ENCODE data around the gene THBS1.

The THBS1 gene

DNA sequence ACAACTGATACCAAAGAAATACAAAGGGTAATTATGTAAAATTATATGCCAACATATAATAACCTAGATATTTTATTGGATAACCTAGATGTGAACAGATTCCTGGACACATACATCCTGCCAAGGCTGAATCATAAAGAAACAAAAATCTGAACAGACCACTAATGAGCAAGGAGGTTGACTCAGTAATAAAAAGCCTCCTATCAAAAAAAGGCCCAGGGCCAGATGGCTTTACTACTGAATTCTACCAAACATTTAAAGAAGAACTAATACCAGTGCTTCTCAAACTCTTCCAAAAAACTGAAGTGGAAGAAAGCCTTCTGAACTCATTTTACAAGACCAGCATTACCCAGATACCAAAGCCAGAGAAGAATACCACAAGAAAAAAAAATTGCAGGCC lies 32.4 kb downstream of the THBS1 start:
- H3K9me3 ChIP-seq (ENCODE audit: control insufficient read depth in 2 of 2, low read length in 2 of 2): no peaks in the 10 kb centered on the region
- no peak overlapping the region for H3K27ac ChIP-seq (ENCODE audit: low read length)
- no peak overlapping the region for H3K9ac ChIP-seq (ENCODE audit: low read length in 2 of 2)
- no peaks in the 10 kb centered on the region for H3K4me1 ChIP-seq (ENCODE audit: control insufficient read depth, insufficient read depth, low read length)
- no peaks in the 10 kb centered on the region for H3K36me3 ChIP-seq (ENCODE audit: control insufficient read depth in 2 of 2, insufficient read depth in 2 of 2, low read length in 2 of 2)
- no peaks in the 10 kb centered on the region for H3K27me3 ChIP-seq (ENCODE audit: control insufficient read depth in 1 of 2, insufficient read depth in 2 of 2, low read length in 2 of 2)
- no peak overlapping the region for H3K4me3 ChIP-seq (ENCODE audit: low read length in 2 of 2)

DNA sequence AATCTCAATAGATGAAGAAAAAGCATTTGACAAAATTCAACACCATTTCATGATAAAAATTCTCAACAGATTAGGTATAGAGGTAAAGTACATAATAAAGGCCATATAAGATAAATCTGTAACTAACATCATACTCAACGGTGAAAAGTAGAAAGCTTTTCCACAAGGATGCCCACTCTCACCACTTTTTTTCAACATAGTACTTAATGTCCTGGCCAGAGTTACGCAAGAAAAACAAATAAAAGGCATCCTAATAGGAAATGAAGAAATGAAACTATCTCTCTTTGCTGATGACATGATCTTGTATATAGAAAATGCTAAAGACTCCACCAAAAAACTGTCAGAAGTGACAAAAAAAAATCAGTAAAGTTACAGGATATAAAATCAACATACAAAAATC lies 33.0 kb downstream of the THBS1 start:
- Histone ChIP-seq H3K27ac (ENCODE audit: low read length) (no peak overlapping the region), H3K4me1 (ENCODE audit: control insufficient read depth, insufficient read depth, low read length) (no peaks in the 10 kb centered on the region), H3K9me3 (ENCODE audit: control insufficient read depth in 2 of 2, low read length in 2 of 2) (no peaks in the 10 kb centered on the region), H3K36me3 (ENCODE audit: control insufficient read depth in 2 of 2, insufficient read depth in 2 of 2, low read length in 2 of 2) (no peaks in the 10 kb centered on the region), H3K9ac (ENCODE audit: low read length in 2 of 2) (no peak overlapping the region), H3K27me3 (ENCODE audit: control insufficient read depth in 1 of 2, insufficient read depth in 2 of 2, low read length in 2 of 2) (no peaks in the 10 kb centered on the region), H3K4me3 (ENCODE audit: low read length in 2 of 2) (no peak overlapping the region)

DNA sequence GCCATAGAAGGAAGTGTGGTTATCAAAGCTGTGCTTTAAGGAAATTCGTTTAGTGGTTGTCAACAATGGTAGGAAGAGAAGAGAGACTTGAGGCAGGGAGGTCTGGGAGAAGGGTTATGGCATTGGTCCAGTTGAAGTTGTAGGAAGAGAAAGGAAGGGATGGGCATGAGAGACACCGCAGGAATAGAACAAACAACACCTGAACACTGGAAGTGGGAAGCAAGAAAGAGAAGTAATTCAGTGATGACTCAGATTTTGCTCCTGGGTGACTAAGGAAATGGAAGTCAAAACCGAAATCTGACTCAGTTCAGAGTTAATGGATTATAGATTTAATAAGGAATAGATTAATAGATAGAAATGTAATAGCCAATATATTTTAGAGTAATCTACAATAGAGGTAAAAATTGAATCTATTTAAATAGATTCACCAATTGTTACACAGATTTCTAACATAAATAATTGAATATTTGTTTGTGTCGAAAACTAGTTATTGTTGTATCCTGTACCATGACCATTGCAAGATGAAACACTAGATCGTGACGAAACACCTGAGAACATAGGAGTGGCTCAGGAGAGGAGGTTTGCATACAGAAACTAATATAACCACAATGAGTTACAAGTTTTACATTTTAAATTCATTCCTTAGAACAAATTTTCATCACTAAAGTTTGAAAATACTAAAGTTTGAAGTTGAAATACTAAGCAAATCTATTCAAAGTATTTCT lies 36.0 kb downstream of the THBS1 start:
- Histone ChIP-seq H3K4me3 (ENCODE audit: low read length in 2 of 2) (no peak overlapping the region), H3K27ac (ENCODE audit: low read length) (no peak overlapping the region), H3K4me1 (ENCODE audit: control insufficient read depth, insufficient read depth, low read length) (no peaks in the 10 kb centered on the region)

GRCh38 chr15:39618063-39618823 lies 37.4 kb downstream of the THBS1 start:
- H3K4me1 ChIP-seq (ENCODE audit: control insufficient read depth, insufficient read depth, low read length): no peaks in the 10 kb centered on the region
- no peak overlapping the region for H3K27ac ChIP-seq (ENCODE audit: low read length)
- no peak overlapping the region for H3K9ac ChIP-seq (ENCODE audit: low read length in 2 of 2)
- H3K4me3 ChIP-seq (ENCODE audit: low read length in 2 of 2): no peak overlapping the region
- H3K27me3 ChIP-seq (ENCODE audit: control insufficient read depth in 1 of 2, insufficient read depth in 2 of 2, low read length in 2 of 2): no peaks in the 10 kb centered on the region
- no peaks in the 10 kb centered on the region for H3K36me3 ChIP-seq (ENCODE audit: control insufficient read depth in 2 of 2, insufficient read depth in 2 of 2, low read length in 2 of 2)
- H3K9me3 ChIP-seq (ENCODE audit: control insufficient read depth in 2 of 2, low read length in 2 of 2): no peaks in the 10 kb centered on the region

More for the DNA sequence above, 36.0 kb downstream of the THBS1 start:
- no peaks in the 10 kb centered on the region for H3K36me3 ChIP-seq (ENCODE audit: control insufficient read depth in 2 of 2, insufficient read depth in 2 of 2, low read length in 2 of 2)
- H3K9ac ChIP-seq (ENCODE audit: low read length in 2 of 2): no peak overlapping the region
- H3K9me3 ChIP-seq (ENCODE audit: control insufficient read depth in 2 of 2, low read length in 2 of 2): no peaks in the 10 kb centered on the region
- no peaks in the 10 kb centered on the region for H3K27me3 ChIP-seq (ENCODE audit: control insufficient read depth in 1 of 2, insufficient read depth in 2 of 2, low read length in 2 of 2)

DNA sequence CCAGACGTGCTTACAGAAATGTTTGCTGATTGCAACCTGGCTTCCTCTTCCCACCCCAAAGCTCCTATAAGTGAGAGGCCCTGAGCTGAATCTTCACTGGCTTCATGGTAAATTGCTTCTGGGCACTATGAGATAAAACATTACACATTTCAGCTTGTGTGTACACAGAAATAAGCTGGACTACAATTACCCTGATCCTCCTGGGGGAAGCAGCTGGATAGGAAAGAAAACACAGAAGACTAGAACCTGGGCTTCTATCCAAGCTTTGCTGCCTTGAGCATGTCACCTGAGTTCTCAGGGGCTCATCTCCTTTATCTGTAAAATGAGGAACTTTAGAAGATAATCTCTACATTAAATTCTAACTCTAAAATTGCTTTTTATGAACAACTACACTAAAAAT lies 40.3 kb downstream of the THBS1 start:
- no peaks in the 10 kb centered on the region for H3K36me3 ChIP-seq (ENCODE audit: control insufficient read depth in 2 of 2, insufficient read depth in 2 of 2, low read length in 2 of 2)
- no peak overlapping the region for H3K9ac ChIP-seq (ENCODE audit: low read length in 2 of 2)
- H3K4me1 ChIP-seq (ENCODE audit: control insufficient read depth, insufficient read depth, low read length): peaks cover 8% of the 10 kb centered on the region
- H3K9me3 ChIP-seq (ENCODE audit: control insufficient read depth in 2 of 2, low read length in 2 of 2): no peaks in the 10 kb centered on the region
- H3K27ac ChIP-seq (ENCODE audit: low read length): no peak overlapping the region
- H3K4me3 ChIP-seq (ENCODE audit: low read length in 2 of 2): no peak overlapping the region
- H3K27me3 ChIP-seq (ENCODE audit: control insufficient read depth in 1 of 2, insufficient read depth in 2 of 2, low read length in 2 of 2): no peaks in the 10 kb centered on the region

- Histone ChIP-seq H3K36me3 (ENCODE audit: control insufficient read depth in 2 of 2, insufficient read depth in 2 of 2, low read length in 2 of 2) (no peaks in the 10 kb centered on the region), H3K4me3 (ENCODE audit: low read length in 2 of 2) (no peak overlapping the region), H3K9ac (ENCODE audit: low read length in 2 of 2) (no peak overlapping the region), H3K27ac (ENCODE audit: low read length) (no peak overlapping the region), H3K4me1 (ENCODE audit: control insufficient read depth, insufficient read depth, low read length) (peaks cover 8% of the 10 kb centered on the region), H3K27me3 (ENCODE audit: control insufficient read depth in 1 of 2, insufficient read depth in 2 of 2, low read length in 2 of 2) (no peaks in the 10 kb centered on the region), H3K9me3 (ENCODE audit: control insufficient read depth in 2 of 2, low read length in 2 of 2) (no peaks in the 10 kb centered on the region)
Observed at GRCh38 chr15:39621976-39622375, 41.1 kb downstream of the THBS1 start.

DNA sequence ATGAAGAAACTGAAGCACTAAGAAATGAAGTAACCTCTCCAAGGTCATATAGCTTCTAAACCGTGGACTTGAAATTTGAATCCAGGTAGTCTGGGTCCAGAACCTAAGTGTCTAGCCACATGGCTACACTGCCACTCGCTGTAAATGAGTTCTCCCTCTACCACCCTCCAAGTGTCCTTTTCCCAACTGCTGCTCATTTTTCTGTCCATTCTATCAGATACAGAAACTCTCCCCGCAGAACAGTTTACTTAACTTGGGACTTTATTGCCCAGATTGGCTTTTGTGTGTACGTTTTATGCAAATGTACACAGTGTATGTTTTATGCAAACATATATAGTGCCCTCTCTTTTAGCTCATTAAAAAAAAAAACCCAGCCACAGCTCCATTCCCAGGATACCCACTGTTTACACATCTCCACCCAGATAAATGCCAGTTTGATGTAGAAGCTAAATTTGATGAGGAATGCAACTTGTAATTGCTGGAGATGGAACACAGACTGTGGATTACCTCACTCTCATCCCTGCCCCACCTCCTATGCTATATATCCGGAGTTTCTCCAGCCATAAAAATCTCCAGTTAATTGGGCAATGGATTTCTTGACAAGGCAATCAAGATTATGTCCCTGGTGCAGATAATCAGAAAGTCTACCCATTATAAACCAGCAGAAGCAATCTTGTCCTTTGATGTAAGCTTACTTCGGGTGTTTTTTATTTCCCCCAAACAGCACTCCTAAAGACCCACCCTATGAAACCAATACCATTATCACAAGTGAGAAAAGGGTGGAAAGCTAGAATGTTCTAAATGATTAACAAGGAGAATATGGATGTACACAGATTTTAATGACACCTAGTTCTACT lies 42.0 kb downstream of the THBS1 start:
- no peaks in the 10 kb centered on the region for H3K27me3 ChIP-seq (ENCODE audit: control insufficient read depth in 1 of 2, insufficient read depth in 2 of 2, low read length in 2 of 2)
- H3K27ac ChIP-seq (ENCODE audit: low read length): no peak overlapping the region
- no peaks in the 10 kb centered on the region for H3K9me3 ChIP-seq (ENCODE audit: control insufficient read depth in 2 of 2, low read length in 2 of 2)
- H3K9ac ChIP-seq (ENCODE audit: low read length in 2 of 2): no peak overlapping the region
- peaks cover 11% of the 10 kb centered on the region for H3K4me1 ChIP-seq (ENCODE audit: control insufficient read depth, insufficient read depth, low read length)
- H3K4me3 ChIP-seq (ENCODE audit: low read length in 2 of 2): no peak overlapping the region
- H3K36me3 ChIP-seq (ENCODE audit: control insufficient read depth in 2 of 2, insufficient read depth in 2 of 2, low read length in 2 of 2): no peaks in the 10 kb centered on the region

GRCh38 chr15:39623529-39623931 lies 42.7 kb downstream of the THBS1 start:
- Histone ChIP-seq H3K9ac (ENCODE audit: low read length in 2 of 2) (no peak overlapping the region), H3K4me3 (ENCODE audit: low read length in 2 of 2) (no peak overlapping the region), H3K4me1 (ENCODE audit: control insufficient read depth, insufficient read depth, low read length) (peaks cover 13% of the 10 kb centered on the region), H3K36me3 (ENCODE audit: control insufficient read depth in 2 of 2, insufficient read depth in 2 of 2, low read length in 2 of 2) (no peaks in the 10 kb centered on the region), H3K9me3 (ENCODE audit: control insufficient read depth in 2 of 2, low read length in 2 of 2) (no peaks in the 10 kb centered on the region), H3K27ac (ENCODE audit: low read length) (no peak overlapping the region), H3K27me3 (ENCODE audit: control insufficient read depth in 1 of 2, insufficient read depth in 2 of 2, low read length in 2 of 2) (no peaks in the 10 kb centered on the region)

GRCh38 chr15:39624806-39625205 lies 43.9 kb downstream of the THBS1 start:
- Histone ChIP-seq H3K4me3 (ENCODE audit: low read length in 2 of 2) (no peak overlapping the region), H3K9me3 (ENCODE audit: control insufficient read depth in 2 of 2, low read length in 2 of 2) (no peaks in the 10 kb centered on the region), H3K9ac (ENCODE audit: low read length in 2 of 2) (no peak overlapping the region), H3K27ac (ENCODE audit: low read length) (no peak overlapping the region), H3K36me3 (ENCODE audit: control insufficient read depth in 2 of 2, insufficient read depth in 2 of 2, low read length in 2 of 2) (no peaks in the 10 kb centered on the region), H3K4me1 (ENCODE audit: control insufficient read depth, insufficient read depth, low read length) (peaks cover 18% of the 10 kb centered on the region), H3K27me3 (ENCODE audit: control insufficient read depth in 1 of 2, insufficient read depth in 2 of 2, low read length in 2 of 2) (no peaks in the 10 kb centered on the region)

GRCh38 chr15:39625451-39625850 lies 44.6 kb downstream of the THBS1 start:
- no peaks in the 10 kb centered on the region for H3K27me3 ChIP-seq (ENCODE audit: control insufficient read depth in 1 of 2, insufficient read depth in 2 of 2, low read length in 2 of 2)
- H3K9ac ChIP-seq (ENCODE audit: low read length in 2 of 2): no peak overlapping the region
- no peaks in the 10 kb centered on the region for H3K9me3 ChIP-seq (ENCODE audit: control insufficient read depth in 2 of 2, low read length in 2 of 2)
- H3K27ac ChIP-seq (ENCODE audit: low read length): no peak overlapping the region
- no peaks in the 10 kb centered on the region for H3K36me3 ChIP-seq (ENCODE audit: control insufficient read depth in 2 of 2, insufficient read depth in 2 of 2, low read length in 2 of 2)
- no peak overlapping the region for H3K4me3 ChIP-seq (ENCODE audit: low read length in 2 of 2)
- peaks cover 18% of the 10 kb centered on the region for H3K4me1 ChIP-seq (ENCODE audit: control insufficient read depth, insufficient read depth, low read length)
